MM.1S (cell line): ENCODE data around the gene LARGE1.

Experiments
- DNase-seq: peaks from one replicate; pipeline ENCODE4 v3.0.0-alpha.2; 2015
- H2AFZ ChIP-seq: fragments of 300-600 bp; sonication (generic); 2 replicates; pipeline ENCODE4 v1.6.0; 2016; ENCODE audit warnings: antibody characterized with exemption, low read length
- H3F3A ChIP-seq: fragments of 300-600 bp; sonication (generic); 2 replicates; pipeline ENCODE4 v1.6.1; 2016; ENCODE audit warnings: mild to moderate bottlenecking, antibody characterized with exemption, low read length, moderate library complexity, mixed read lengths; ENCODE audit not compliant: insufficient read depth
- H3K27ac ChIP-seq: fragments of 300-600 bp; sonication (generic); 2 replicates; pipeline ENCODE4 v1.5.1; 2016; ENCODE audit warnings: mild to moderate bottlenecking, low read length
- H3K27me3 ChIP-seq: fragments of 300-600 bp; sonication (generic); replicated peaks from 2 replicates; pipeline ENCODE4 v1.6.0; 2016; ENCODE audit warnings: low read length; ENCODE audit not compliant: insufficient read depth
- H3K36me3 ChIP-seq: fragments of 300-600 bp; sonication (generic); replicated peaks from 2 replicates; pipeline ENCODE4 v1.6.1; 2016; ENCODE audit warnings: mild to moderate bottlenecking, low read length, mixed read lengths; ENCODE audit not compliant: insufficient read depth
- H3K4me1 ChIP-seq: fragments of 300-600 bp; sonication (generic); 2 replicates; pipeline ENCODE4 v1.6.1; 2016; ENCODE audit warnings: low read length, mixed read lengths
- H3K4me2 ChIP-seq: fragments of 300-600 bp; sonication (generic); 2 replicates; pipeline ENCODE4 v1.6.0; 2016; ENCODE audit warnings: low read depth, low read length
- H3K4me3 ChIP-seq: fragments of 300-600 bp; sonication (generic); 2 replicates; pipeline ENCODE4 v1.5.1; 2016; ENCODE audit warnings: low read length, mixed read lengths
- H3K79me2 ChIP-seq: fragments of 300-600 bp; sonication (generic); 2 replicates; pipeline ENCODE4 v1.6.1; 2016; ENCODE audit warnings: mixed run types, low read length, mixed read lengths
- H3K9ac ChIP-seq: fragments of 300-600 bp; sonication (generic); 2 replicates; pipeline ENCODE4 v1.6.1; 2016; ENCODE audit warnings: low read length, mixed read lengths
- H3K9me2 ChIP-seq: fragments of 300-600 bp; sonication (generic); replicated peaks from 2 replicates; pipeline ENCODE4 v1.6.1; 2016; ENCODE audit warnings: mild to moderate bottlenecking, low read length, mixed read lengths; ENCODE audit not compliant: insufficient read depth
- H3K9me3 ChIP-seq: fragments of 300-600 bp; sonication (generic); replicated peaks from 2 replicates; pipeline ENCODE4 v1.6.1; 2016; ENCODE audit warnings: mild to moderate bottlenecking, low read length, mixed read lengths; ENCODE audit not compliant: insufficient read depth
- H4K20me1 ChIP-seq: fragments of 300-600 bp; sonication (generic); 2 replicates; pipeline ENCODE4 v1.6.1; 2016; ENCODE audit warnings: mild to moderate bottlenecking, low read length, moderate library complexity, mixed read lengths; ENCODE audit not compliant: insufficient read depth
- EZH2 ChIP-seq: fragments of 300-600 bp; sonication (generic); optimal IDR thresholded peaks from 2 replicates; pipeline ENCODE3; 2017; ENCODE audit warnings: low read depth, mild to moderate bottlenecking, antibody characterized with exemption, low read length, mixed read lengths
- EZH2phosphoT487 ChIP-seq: fragments of 300-600 bp; sonication (generic); IDR thresholded peaks from 2 replicates; pipeline ENCODE4 v1.6.1; 2018; ENCODE audit warnings: antibody characterized with exemption, low read length
- TF ChIP-seq, protein P1 (sequence below): fragments of 300-600 bp; sonication (generic); IDR thresholded peaks from 2 replicates; pipeline ENCODE4 v1.5.1; 2016; ENCODE audit warnings: antibody characterized with exemption, low read length, mixed read lengths

The LARGE1 gene

DNA sequence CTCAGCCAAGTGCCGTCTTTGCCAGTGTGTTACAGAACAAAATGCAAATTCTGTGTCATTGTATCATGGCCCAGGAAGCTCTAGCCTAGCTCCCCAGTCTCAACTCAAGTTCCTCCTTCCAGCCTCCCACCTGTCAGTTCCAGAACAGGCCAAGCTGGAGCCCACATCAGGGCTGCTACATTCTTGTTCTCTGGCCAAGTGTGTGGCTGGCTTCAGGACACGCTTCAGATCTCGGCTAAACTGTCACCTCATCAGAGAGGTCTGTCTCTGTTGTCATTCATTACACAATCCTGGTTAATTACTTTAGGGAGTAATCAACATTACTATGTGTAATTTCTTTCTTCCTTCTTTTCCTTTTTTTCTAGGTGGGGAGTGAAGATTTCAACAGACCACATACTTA is 515.1 kb downstream of the LARGE1 start:
- Histone ChIP-seq H2AFZ (no peak overlapping the region), H3F3A (no peaks in the 10 kb centered on the region), H3K4me2 (no peak overlapping the region), H4K20me1 (no peaks in the 10 kb centered on the region), H3K27me3 (no peaks in the 10 kb centered on the region), H3K27ac (no peak overlapping the region), H3K9me2 (no peaks in the 10 kb centered on the region), H3K9ac (no peak overlapping the region), H3K36me3 (no peaks in the 10 kb centered on the region), H3K9me3 (no peaks in the 10 kb centered on the region), H3K79me2 (no peaks in the 10 kb centered on the region), H3K4me1 (no peaks in the 10 kb centered on the region), H3K4me3 (no peak overlapping the region)
- DNase-seq, result no peak
- TF ChIP-seq EZH2phosphoT487, result no peak
- TF ChIP-seq EZH2, result no peak
- TF ChIP-seq, protein P1, sequence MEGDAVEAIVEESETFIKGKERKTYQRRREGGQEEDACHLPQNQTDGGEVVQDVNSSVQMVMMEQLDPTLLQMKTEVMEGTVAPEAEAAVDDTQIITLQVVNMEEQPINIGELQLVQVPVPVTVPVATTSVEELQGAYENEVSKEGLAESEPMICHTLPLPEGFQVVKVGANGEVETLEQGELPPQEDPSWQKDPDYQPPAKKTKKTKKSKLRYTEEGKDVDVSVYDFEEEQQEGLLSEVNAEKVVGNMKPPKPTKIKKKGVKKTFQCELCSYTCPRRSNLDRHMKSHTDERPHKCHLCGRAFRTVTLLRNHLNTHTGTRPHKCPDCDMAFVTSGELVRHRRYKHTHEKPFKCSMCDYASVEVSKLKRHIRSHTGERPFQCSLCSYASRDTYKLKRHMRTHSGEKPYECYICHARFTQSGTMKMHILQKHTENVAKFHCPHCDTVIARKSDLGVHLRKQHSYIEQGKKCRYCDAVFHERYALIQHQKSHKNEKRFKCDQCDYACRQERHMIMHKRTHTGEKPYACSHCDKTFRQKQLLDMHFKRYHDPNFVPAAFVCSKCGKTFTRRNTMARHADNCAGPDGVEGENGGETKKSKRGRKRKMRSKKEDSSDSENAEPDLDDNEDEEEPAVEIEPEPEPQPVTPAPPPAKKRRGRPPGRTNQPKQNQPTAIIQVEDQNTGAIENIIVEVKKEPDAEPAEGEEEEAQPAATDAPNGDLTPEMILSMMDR, result no peak

DNA sequence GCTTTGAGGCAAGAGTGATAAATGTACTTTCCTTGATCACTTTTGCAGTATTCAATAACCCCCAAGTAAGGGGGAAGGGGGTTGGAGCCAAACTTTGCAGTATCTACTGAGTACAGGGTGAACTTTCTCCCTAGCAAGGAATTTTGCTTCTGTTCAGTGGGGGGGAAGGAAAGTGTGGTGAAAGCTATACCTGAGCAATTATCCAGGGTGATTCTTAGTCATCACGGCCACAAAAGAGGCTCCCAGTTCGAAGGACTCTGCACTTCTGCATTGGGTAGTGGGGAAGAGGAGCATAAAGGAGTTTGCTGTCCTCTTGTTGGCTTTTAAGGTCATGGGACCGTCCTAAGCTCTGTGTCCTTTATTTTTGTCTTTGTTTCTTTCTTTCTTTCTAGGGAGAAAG is 515.6 kb downstream of the LARGE1 start:
- no peak overlapping the region for H3K4me3 ChIP-seq
- TF ChIP-seq EZH2, result no peak
- TF ChIP-seq, protein P1, result no peak
- H3K27ac ChIP-seq, result no peak overlapping the region
- no peaks in the 10 kb centered on the region for H3K9me2 ChIP-seq
- no peaks in the 10 kb centered on the region for H3K79me2 ChIP-seq
- no peak overlapping the region for H3K9ac ChIP-seq
- H3K27me3 ChIP-seq, result no peaks in the 10 kb centered on the region
- no peak overlapping the region for H3K4me2 ChIP-seq
- no peaks in the 10 kb centered on the region for H3K36me3 ChIP-seq
- H3F3A ChIP-seq, result no peaks in the 10 kb centered on the region
- no peak for DNase-seq
- no peak overlapping the region for H2AFZ ChIP-seq
- no peaks in the 10 kb centered on the region for H3K9me3 ChIP-seq
- no peaks in the 10 kb centered on the region for H4K20me1 ChIP-seq
- no peaks in the 10 kb centered on the region for H3K4me1 ChIP-seq

DNA sequence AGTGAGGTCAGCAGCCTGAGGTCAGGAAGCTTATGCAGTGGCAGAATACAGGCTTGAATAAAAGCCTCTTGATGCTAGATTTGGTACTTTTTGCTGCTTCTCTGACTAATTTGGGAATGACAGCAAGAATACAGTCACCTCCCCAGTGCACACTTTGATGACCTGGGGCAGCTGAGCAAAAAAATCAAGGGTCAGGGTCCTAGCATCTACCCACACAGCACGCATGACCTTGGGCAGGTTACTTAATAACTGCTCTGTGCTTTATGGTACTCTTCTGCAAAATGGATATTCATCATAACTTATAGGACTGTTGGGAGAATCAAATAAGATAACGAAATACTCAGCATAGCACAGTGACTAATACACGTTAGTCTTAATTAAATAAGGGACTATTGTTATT is 518.0 kb downstream of the LARGE1 start:
- Histone ChIP-seq H4K20me1 (no peaks in the 10 kb centered on the region), H3K9me3 (no peaks in the 10 kb centered on the region), H3K9me2 (no peaks in the 10 kb centered on the region), H3K9ac (no peak overlapping the region), H3K27me3 (no peaks in the 10 kb centered on the region), H2AFZ (no peak overlapping the region), H3K79me2 (no peaks in the 10 kb centered on the region), H3K4me1 (no peaks in the 10 kb centered on the region), H3F3A (no peaks in the 10 kb centered on the region), H3K36me3 (no peaks in the 10 kb centered on the region), H3K4me3 (no peak overlapping the region), H3K27ac (no peak overlapping the region), H3K4me2 (no peak overlapping the region)
- no peak for DNase-seq
- TF ChIP-seq EZH2 (no peak), EZH2phosphoT487 (no peak)
- TF ChIP-seq, protein P1, result no peak

DNA sequence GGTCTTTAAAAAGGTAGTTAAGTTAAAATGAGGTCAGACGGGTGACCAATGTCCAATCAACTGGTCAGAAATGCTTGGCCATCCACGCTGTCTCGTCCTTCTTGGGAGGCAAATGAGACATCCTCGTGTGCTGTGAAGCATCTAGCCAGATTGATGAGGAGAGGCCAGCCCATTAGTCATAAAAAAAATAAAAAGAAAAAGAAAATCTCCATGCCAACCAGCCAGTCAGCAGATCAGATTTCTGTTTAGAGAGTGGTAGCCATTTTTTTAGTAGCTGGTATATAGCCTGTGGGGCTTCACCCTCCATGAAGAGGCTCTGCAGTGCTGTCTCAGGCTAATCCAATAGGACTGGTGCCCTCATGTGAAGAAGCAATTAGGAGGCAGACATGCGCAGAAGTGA is 519.0 kb downstream of the LARGE1 start:
- H3K4me2 ChIP-seq, result no peak overlapping the region
- DNase-seq, result no peak
- H3K4me1 ChIP-seq, result no peaks in the 10 kb centered on the region
- no peaks in the 10 kb centered on the region for H3K9me2 ChIP-seq
- no peaks in the 10 kb centered on the region for H3F3A ChIP-seq
- H3K36me3 ChIP-seq, result no peaks in the 10 kb centered on the region
- H3K79me2 ChIP-seq, result no peaks in the 10 kb centered on the region
- TF ChIP-seq EZH2, result no peak
- TF ChIP-seq, protein P1, result no peak
- no peak for TF ChIP-seq EZH2phosphoT487
- no peaks in the 10 kb centered on the region for H4K20me1 ChIP-seq
- no peak overlapping the region for H3K27ac ChIP-seq
- H3K9ac ChIP-seq, result no peak overlapping the region
- no peak overlapping the region for H3K4me3 ChIP-seq
- H3K27me3 ChIP-seq, result no peaks in the 10 kb centered on the region
- H3K9me3 ChIP-seq, result no peaks in the 10 kb centered on the region
- no peak overlapping the region for H2AFZ ChIP-seq
